Left hindlimb (tissue), 1 donor: ENCODE data around the gene BBS1.
"Not testable (repeated sequence)": the region's sequence is repeated elsewhere in the genome, so short reads cannot be mapped to it uniquely, and the experiment has no call there.

Experiments used
- DNase-seq: peaks from one replicate; pipeline ENCODE4 v3.0.0-alpha.2; 2018

BBS1 gene

DNA sequence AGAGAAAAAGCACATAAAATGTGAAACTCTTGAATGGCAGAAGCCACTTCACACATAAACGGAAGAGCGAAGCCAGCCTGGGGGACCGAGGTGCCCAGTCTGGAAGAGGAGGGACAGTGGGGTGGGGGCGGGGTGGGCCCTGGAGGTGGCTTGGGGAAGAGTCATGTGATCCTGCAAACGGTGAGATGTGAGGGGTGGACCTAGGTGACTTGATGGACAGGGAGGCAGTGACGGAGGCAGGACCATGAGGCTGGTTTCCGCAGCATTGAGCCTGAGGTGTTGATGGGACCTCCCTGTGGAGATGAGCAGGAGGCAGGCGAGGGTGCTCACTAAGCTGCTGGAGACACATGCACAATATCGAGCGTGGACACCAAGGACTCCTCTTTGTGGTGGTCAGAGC, 18.6 kb downstream of the BBS1 start:
- no peak for DNase-seq

DNA sequence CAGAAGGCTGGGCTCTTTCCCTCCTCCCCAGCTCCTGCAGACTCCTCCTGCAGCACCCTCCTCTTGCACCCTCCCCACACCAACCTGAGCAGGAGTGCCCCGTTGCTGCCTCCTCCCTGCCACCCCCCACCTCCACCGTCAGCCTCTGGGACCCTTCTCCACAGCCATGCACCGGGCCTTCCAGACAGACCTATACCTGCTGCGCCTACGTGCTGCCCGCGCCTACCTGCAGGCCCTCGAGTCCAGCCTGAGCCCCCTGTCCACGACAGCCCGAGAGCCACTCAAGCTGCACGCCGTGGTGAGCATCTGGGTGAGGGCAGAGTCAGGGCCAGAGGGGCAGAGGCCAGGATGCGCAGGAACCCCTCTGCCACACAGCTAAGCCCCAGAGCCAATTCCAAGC, 19.2 kb downstream of the BBS1 start:
- no peak for DNase-seq

DNA sequence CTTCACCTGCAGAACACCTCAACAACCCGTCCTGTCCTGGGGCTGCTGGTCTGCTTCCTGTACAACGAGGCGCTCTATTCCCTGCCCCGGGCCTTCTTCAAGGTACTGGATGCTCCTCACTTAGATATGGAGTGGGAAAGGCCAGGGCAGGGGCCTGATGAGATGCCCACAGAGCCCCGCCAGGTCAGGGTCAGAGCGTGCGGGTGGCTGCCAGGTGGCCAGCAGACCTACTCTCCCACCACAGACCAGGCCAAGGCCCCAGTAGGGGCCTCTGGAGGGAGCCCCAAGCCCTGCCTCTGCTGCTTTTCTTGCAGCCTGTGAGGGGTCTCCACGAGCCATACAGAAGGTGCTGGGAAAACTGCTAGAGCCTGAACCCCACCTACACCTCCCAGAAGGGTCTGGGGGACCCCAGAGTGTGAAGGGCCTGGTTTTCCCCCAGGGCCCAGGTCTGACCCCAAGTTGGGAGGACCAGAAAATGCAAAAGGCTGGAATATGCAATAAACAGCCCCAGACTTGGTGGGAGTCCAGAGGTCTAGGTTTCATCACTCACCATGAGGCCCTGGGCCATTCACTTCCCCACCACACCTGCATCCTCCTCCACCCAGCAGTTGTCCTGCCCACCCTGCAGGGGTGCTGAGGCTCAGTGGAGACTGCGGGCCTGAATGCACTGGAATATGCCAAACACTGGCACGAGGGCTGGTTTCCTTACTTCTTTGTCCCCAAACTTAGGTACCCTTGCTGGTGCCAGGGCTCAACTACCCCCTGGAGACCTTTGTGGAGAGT, 20.7 kb downstream of the BBS1 start:
- no peak for DNase-seq

DNA sequence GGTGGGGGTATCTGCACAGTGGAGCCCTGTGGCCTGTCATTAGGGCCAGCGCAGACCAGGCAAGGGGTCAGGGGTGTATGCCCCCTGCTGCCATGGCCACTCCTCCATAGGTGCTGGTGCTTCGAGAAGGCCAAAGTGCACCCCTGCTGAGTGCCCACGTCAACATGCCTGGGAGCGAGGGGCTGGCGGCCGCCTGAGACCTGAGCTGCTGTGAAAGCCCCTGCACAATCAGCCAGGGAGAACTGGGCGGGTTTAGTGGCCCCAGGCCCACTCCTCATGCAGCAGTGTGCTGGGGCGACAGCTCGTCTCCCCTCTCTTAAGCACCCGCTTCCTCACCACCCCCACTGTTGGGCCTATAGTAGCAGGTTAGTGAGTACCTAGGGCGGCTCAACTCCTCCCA, 21.4 kb downstream of the BBS1 start:
- no peak for DNase-seq

DNA sequence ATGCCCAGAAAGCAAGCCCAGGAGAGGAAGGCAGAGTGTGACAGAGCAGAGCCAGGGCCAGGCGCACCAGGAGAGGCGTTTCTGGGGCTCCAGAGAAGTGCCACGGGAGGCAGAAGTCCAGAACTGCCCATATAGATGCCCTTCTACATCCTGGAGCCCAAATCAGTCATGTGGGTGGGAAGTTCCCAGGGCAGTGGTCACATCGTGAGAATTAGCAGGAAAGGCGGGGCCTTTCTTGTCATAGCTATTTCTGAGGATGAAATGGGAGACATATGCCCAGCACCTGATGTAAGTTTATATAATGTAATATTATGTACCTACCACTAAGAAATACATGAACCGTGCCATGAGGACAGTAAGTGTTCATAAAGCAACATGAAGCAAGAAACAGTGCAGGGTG, 22.3 kb downstream of the BBS1 start:
- no peak for DNase-seq

DNA sequence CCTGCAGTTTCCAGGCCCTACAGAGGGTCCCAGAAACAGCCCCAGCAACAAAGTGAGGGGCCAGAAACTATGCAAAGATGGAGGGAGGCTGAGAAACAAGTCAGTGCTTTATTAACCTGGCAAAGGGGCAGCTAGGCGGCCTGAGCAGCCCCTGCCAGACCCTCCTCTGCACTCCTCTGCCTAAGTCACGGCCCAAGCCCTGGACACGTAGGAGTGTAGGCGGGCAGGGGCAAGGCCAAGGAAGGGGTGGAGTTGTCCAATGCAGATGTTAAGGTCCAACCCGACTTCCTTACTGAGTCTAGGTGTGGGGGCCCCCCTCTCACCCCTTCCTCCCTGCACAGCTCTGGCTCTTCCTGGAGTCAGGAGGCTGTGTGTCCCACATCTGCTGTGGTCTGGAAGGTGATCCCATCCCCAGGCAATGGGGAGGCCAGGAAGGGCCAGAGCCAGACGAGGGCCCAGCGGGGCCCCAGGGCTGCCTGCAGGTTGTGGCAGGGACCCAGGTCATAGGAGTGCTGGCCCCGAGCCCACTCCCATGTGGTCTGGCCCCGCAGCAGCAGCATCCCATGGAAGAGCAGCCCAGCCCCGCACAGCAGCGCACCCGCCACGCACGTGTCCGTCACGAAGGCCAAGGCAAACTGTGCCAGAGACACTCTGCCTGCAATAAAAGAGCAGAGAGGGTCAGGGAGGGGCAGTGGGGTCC, 28.9 kb downstream of the BBS1 start:
- DNase-seq, result no peak

DNA sequence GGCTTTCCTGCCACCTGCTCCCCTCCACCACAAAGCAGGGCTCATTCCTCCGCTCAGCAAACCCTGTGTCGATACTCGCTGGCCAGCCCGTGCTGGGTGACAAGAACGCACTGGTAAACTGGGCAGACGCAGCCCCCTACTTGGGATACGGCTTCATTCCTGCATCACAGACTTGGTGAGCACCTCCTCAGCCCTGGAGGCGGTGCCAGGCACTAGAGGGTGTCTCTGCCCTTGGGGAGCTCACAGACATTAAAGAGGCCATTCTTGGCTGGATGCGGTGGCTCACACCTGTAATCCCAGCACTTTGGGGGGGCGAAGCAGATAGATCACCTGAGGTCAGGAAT, 29.4 kb downstream of the BBS1 start:
- DNase-seq, result no peak

DNA sequence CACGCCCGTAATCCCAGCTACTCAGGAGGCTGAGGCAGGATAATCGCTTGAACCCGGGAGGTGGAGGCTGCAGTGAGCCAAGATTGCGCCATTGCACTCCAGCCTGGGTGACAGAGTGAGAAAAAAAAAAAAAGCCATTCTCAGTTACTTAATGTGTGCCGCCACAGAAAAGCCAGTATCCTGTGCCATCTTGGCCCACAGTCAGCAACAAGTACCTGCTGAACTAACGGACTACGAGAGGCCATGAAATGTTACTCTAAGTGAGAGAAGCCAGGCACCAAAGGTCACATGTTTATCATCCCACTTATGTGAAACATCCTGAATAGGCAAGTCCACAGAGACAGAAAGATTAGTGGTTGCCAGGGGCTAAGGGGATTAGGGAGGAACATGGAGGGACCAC, 30.2 kb downstream of the BBS1 start:
- DNase-seq, result not testable (repeated sequence)

DNA sequence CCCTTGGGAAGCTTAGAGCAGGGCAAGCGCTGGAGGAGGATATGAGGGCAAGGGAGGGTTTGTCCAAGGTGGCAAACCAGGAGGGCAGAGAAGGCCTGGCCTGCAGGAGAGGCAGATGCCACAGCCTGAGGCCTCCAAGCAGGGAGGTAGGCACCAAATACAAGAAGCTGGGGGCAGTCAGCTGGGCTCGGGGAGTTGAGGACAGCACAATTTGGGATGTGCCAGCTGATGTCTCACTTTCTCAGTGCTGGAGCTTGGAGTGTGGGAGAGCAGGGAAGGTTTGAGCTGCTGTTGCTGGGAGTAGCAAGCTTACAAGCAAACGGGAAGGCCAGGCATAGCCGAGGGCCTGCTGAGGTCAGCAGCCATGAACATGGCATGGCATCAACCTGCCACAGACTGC, 31.5 kb downstream of the BBS1 start:
- no peak for DNase-seq

DNA sequence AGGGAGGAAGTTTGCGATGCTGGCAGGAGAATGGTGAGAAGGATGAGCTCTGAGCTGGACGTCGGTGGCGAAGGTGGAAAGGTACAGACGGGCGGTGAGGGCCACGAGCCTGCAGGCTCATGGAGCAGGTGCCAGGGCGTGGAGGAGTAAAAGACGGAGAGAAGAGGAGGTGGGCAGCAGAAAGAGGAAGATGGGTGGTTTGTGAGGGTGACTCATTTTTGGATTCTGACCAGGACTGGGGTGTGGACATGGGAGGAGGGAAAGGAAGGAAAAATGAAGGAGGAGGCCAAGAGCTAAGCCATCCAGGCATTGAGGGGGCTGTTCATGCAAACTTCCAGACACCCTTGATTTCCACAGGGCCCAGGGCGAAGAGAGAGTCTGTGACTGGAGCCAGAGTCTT, 31.9 kb downstream of the BBS1 start:
- DNase-seq, result no peak

DNA sequence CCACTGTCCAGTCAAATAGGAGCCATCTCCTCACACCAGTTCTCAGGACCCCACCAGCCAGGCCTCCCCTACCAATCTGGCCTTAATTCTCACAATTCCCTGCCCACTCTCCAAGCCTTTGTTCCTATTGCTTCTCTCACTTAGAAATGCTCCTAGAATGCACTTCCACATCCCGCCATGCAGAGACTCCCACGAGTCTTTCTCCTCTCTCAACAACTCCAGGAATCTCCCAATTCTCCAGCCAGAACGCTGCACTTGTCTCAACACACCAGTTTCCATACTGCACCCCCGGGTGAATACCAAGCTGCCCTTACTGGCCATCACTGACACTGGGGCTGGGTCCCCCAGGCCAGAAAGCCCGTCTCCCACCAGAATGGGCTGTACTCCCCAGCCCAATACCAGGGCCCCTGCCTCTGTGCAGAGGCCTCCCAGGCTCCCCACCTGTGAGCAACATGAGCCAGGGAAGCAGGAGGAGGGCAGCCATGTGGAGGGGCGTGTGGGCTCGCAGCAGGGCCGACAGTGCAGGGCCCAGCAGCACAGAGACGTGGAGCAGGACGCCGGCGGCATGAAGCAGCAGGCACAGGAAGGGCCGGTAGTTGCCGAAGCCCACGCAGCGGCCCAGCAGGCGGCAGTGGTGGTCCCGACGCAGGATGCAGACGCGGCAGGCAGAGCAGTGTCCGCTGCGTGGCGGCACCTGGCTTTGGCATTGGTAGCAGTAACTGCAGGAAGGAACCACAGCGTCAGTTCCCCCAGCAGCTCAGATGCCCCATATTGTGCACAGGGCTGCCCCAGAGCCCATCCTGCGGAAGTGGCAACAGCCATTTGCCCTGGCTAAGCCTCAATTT, 33.0 kb downstream of the BBS1 start:
- DNase-seq, result peak; percentile 77

DNA sequence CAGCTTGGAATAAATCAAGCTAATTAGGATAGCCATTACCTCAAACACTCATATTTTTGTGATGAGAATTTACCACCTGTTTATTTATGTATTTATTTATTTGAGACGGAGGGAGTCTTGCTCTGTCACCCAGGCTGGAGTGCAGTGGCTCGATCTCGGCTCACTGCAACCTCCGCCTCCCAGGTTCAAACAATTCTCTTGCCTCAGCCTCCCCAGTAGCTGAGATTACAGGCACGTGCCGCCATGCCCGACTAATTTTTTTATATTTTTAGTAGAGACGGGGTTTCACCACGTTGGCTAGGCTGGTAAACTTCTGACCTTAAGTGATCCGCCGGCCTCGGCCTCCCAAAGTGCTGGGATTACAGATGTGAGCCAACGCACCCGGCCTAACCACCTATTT, 34.5 kb downstream of the BBS1 start:
- not testable (repeated sequence) for DNase-seq

DNA sequence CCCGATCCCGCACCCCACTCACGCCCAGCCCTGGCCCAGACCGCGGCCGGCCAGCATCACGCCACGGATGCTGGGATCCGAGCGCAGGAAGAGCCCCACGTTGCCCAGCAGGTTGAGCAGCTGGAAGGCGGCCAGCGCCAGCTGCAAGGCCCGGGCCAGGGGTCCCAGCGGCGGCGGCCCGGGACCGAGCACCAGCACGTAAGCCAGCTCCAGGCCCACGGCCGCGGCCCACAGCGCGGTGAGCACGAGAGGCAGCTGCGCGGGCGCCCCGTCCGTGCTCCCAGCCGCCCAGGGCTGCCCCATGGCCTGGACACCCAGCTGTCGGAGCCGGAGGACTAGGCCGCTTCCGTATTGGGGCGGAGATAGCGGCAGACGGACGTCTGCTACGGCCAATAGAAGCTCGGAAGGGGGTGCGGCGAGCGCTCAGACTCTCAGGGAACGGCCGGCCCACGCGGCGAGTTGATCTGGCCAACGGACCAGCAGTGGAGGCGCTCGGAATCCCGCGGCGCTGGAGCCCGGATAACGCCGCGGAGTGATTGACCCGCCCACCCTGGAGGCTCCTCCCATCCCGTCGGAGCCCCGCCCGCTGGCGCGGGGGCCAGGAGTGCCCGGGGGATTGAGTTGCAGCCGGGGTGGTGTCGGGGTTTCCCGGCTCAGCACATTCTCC, 35.4 kb downstream of the BBS1 start, which contains the start of gene ZDHHC24:
Gene ZDHHC24 (minus strand): TSS at position 348 of the 667 bp plus-strand sequence. CDS start 45 bp downstream, at position 303.
- DNase-seq, result peak; percentile 95

DNA sequence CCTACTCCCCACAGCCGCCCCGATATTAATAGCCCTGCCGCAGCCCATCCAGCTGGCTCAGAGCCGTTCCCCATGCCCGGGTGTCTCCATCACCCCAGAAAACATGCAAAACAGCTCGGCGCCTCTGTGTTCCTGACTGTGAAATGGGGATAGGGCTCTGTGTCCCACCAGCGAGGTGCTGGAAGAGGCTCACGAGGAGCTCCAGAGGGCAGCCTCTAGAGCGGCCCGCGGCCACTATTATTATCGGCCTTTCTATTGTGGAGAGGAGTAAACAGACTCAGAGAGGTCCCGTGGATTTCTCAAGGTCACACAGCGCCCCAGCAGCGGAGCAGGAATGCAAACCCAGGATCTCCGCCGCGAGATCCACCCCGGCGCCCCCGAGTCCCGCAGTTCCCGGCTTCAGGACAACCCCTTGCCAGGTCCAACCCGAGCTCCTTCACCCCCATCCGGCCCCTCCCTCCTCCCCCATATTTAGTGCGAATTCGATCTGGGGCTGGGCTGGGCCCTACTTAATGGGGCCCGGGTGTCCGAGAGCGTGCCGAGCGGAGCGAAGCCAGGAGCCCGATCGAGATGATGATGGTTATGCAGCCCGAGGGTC, 36.0 kb downstream of the BBS1 start, which contains the start of gene ACTN3:
Gene ACTN3 (plus strand): TSS at position 536 of the 598 bp plus-strand sequence. CDS start 35 bp downstream, at position 571.
- peak; percentile 73 for DNase-seq

DNA sequence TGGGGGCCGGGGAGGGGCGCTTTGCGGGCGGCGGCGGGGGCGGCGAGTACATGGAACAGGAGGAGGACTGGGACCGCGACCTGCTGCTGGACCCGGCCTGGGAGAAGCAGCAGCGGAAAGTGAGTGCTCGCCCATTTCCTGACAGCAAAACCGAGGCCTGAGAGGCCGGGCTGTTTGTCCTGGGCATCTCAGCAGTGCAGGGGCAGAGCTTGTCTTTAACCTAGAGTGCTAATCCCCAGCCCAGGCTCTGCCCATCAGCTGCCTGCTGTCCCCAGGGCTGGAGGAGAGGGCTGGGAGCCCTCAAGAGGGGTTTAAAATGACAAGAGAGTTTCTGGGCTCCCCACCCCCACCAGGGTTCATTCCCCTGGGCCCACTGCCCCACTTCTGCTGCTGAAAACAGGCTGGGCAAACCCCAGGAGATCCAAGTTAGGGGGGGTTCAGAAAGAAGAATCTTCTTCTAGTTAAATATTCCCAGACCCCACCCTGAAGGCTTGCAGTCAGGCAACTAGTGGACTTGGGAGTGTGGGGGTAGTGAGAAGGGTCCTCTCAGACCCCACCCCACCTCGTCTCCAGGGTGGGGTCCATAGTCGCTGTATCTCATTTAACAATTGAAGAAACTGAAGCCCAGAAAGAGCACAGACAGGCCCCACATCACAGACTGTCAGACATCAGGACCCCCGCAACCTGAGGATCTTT, 36.7 kb downstream of the BBS1 start:
- DNase-seq, result no peak

DNA sequence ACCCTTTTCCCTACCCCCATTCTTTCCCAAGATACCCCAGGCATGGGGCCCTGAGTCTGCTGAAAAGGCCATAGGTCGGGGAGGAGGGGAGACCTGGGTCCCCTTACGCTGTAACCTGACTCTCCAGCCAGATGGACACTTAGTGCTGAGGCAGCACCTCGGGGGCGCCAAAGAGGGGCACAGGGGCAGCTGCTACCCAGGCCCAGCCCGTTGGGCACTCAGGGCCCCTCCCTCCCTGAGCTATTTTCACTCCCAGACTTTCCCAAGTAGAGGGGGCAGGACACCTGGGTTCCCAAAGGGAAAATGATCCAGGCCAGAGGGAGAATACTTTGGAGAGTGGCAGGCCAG, 37.2 kb downstream of the BBS1 start:
- no peak for DNase-seq

DNA sequence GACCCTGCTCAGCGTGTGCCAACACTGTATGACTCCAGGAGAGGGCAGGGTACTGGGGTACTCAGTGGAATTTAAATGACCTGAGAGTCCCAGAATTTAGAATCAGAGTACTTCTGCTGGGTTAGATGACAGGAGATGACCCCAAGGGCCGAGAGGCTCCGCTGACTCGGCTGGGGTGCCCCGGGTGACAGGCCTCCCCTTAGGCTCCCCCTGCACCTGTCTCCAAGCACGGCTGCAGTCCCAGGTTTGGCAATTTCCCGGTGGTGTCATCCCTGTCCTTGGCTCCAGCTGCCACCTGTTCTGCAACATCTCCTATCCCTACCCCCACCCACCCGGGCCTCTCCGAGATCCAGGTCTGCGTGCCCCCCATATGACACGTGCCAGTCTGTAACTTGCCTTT, 37.6 kb downstream of the BBS1 start:
- DNase-seq, result no peak

DNA sequence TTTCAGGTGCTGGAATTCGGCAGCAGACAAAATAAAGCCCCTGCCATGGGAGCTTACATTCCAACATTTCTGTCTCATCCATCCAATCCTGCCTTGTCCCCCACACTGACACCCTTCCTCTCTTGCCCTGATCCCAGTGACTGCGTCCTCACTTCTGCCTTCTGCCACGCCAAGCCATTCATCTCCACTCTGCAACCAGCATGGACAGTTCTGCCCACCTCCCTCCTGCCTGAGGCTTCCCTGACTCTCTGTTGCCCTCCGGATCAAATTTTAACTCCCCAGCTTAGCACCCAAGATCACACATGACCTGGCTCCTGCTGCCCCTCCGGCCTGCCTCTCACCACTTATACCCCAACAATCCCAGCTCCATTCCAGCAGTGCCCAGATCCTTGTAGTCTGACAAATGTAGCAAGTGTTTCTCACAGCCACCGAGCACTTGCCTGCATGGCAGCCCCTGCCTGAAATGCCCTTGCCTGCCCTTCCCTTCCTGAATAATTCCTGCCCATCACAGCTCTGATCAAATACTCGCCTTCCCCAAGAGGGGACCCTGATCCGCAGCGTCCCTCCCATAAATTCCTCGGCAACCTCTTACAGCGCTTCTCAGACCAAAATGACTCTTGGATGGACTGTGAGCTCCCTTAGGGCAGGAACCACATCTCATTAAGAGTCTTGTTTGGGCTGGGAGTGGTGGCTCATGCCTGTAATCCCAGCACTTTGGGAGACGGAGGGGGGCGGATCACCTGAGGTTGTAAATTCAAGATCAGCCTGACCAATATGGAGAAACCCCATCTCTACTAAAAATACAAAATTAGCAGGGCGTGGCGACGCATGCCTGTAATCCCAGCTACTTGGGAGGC, 38.6 kb downstream of the BBS1 start:
- no peak for DNase-seq

DNA sequence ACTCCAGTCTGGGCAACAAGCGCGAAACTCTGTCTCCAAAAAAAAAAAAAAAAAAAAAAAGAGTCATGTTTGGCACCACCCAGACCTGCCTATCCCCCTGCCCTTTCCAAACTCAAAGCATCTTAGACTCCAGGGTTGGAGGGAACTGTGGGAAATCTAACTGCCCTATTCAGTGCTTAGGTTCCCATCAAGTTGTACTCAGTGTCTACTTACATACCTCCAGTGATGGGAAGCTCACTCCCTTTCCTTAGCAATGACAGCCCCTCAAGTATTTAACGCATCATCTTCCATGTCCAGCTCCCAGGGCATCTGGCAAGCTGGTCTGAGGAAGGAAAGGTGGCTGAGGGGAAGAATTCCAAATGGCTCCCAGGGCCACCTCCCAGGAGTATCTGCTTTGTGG, 39.3 kb downstream of the BBS1 start:
- DNase-seq, result no peak

DNA sequence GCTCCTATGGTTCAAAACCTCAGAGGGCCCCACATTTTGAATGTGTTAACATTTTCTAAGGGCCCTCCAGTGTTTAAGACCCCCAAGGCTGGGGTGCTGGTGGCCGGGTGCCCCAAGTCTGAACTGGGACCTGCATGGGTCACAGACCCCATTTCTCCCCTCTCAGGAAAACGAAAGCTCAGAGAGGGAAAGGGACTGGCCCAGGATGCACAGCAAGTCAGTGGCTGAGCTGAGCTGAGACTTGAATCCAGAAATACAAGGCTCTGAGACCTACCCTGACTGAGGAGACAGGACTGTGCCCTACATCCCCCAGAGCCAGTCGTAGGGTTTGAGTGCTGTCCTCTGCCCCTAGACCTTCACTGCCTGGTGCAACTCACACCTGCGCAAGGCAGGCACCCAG, 40.5 kb downstream of the BBS1 start:
- no peak for DNase-seq

DNA sequence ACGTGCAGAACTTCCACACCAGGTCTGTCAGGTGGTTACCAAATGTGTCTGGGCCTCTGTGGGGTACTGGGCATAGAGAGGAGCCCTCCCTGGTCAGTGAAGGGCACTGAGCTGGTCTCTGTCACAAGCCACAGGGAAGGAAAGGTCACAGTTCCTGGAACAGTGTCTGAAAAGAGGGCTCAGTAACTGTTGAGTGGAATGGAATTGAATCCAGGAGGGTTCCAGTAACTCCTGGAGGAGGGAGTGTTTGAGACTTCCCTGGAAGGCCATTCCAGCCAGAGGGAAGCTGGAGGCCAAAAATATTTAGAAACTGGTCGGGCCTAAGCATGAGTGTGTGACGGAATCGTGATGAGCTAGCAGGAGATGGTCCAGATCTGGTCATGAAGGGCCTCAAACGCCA, 44.2 kb downstream of the BBS1 start:
- no peak for DNase-seq
